Pancreas (tissue), 10 donors: ENCODE measurements around the gene SIPA1L2. TPM values are rescaled to one million over a fixed set of nuclear protein-coding genes. Genes with fewer than 3 reads are reported as not detected.

Source experiments
- ATAC-seq, 4 donors: fragments of 200-7000 bp; cut with Tn5 transposase; one replicate each; pipeline versions ENCODE4 v1.8.0 to v1.9.1; 2020; ENCODE audit warnings: mild to moderate bottlenecking in 4 of 4, moderate library complexity in 4 of 4
- DNase-seq, 6 donors: peaks; one replicate each; pipeline ENCODE4 v3.0.0-alpha.2; 2020
- FAIRE-seq: peaks from 2 replicates; lab custom pipeline; 2012; peaks lifted over from hg19 to GRCh38; lab: Jason Lieb, UNC
- H3K27ac ChIP-seq, 4 donors: fragments of 200-600 bp; sonication (generic); 1 replicate in 3 of 4; 2 replicates in 1 of 4; pipeline versions ENCODE4 v1.5.0 to v1.8.0; 2020
- H3K27me3 ChIP-seq, 4 donors: fragments of 200-600 bp; one replicate each; pipeline ENCODE4 v1.8.0; 2021
- H3K36me3 ChIP-seq, 3 donors: fragments of 200-600 bp; sonication (generic) in 1 of 3; one replicate each; pipeline versions ENCODE4 v1.5.0 to v1.8.0; 2020 to 2021
- H3K4me1 ChIP-seq, 3 donors: fragments of 200-600 bp; one replicate each; pipeline ENCODE4 v1.8.0; 2021
- H3K4me3 ChIP-seq, 4 donors: fragments of 200-600 bp; sonication (generic) in 2 of 4; one replicate each; pipeline versions ENCODE4 v1.5.0 to v1.8.0; 2020 to 2021
- H3K9me3 ChIP-seq, 4 donors: fragments of 200-600 bp; one replicate each; pipeline ENCODE4 v1.8.0; 2021
- WGBS, 2 donors: extraction: QIAGEN DNeasy Blood & Tissue Kit; methylation state at CpG; one replicate each; pipeline ENCODE4 v1.1.7; 2013; 5-methylcytosine and 5-hydroxymethylcytosine counted together
- intact Hi-C, 3 donors: fragments of 100-400 bp; cut with DNase I; formaldehyde crosslinking; loops; one replicate each; pipeline versions ENCODE4 v1.11.1 to v1.14.2; 2022
- polyA plus RNA-seq, 2 donors: library from polyadenylated mRNA; stranded (reverse); fragments of 200-250 nt; gene quantifications; one replicate each; pipeline ENCODE4 v1.2.3, GENCODE V29; 2013
- total RNA-seq, 6 donors: library from RNA; stranded (reverse); fragmentation: NEBNext Ultra II Directional in 4 of 6; extraction: Animal tissue kit (Norgen Biotek cat#: 25700) in 4 of 6; gene quantifications; one replicate each; pipeline versions ENCODE4 v1.2.1 to v1.2.4, GENCODE V29; 2021 to 2023
- TF ChIP-seq, protein P1 (sequence below), 4 donors: fragments of 200-600 bp; sonication (generic) in 3 of 4; IDR thresholded peaks; one replicate each; pipeline versions ENCODE4 v1.5.0 to v1.8.0; 2021; ENCODE audit warnings: antibody characterized with exemption in 4 of 4
- donor health status: healthy with polysubstance abuse.
- donor health status: DM: no; HTN: no; CAD: no; lungs with moderate emphysema.
- donor health status: DM: no; HTN: no; CAD: no.
- donor health status: control.
- donor health status: control.
- donor health status: Bipolar disorder and iron deficiency.
- donor health status: DM: yes; HTN: yes; CAD: no.
- donor health status: DM: no; HTN: no; CAD: no.
- donor health status: DM: no; HTN: no; CAD: no.
- donor health status: DM: yes; HTN: yes; CAD: no.

The SIPA1L2 gene
- total and polyA plus RNA-seq, 8 donors = 2.1 to 10.9 (median 4.7) TPM

DNA sequence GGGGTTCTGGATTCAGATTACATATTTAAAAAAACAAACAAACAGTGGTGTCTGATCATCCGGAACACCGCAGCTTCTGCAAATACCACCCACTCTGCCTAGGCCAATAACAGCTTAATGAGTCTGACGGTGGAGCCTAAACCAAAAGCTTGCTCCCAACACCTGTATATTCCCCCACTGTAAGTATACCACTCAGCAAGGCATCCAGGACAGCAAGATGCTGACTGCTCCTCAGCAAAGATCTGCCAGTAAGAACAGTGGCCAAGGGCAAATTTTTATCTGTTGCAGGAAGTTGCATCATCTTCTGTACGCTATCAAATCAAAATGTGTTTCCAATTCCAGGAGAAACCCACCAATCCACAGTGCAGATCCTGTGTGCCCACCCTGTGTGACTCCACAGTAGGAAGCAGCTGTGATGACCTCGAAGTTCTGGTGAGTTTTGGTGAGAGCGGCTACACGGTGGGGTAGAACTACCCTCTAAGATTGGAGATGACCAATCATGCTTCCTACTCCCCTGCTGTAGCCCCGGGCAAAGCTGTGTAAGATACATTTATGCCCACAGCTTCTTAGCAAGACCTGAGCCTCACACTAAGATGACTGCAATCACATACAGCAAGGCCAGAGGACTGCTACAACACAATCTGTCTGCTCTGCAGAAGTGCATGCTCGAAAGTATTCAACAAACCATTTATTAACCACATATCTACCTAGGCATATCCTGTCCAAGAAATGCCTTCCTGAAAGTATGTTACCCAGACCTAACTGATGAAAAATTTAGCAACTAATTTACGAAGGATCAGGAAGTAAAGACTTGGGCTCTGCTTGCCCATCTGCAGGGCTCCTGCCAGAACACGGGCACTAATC is 30.5 kb downstream of the SIPA1L2 start:
- Histone ChIP-seq H3K27ac (peak overlapping the region in 1 of 4 donors; percentile 5), H3K4me3 (no peak overlapping the region), H3K4me1 (peaks cover 0 to 4% (median 0%) of the 10 kb centered on the region in 3 donors), H3K36me3 (no peaks in the 10 kb centered on the region), H3K9me3 (no peaks in the 10 kb centered on the region), H3K27me3 (no peaks in the 10 kb centered on the region)
- 57 to 68% methylated on average over 11 of the region's 11 CpGs for WGBS, 2 donors
- DNase-seq = no peak
- no peak for FAIRE-seq
- intact Hi-C loops = no loop called here
- TF ChIP-seq, protein P1, sequence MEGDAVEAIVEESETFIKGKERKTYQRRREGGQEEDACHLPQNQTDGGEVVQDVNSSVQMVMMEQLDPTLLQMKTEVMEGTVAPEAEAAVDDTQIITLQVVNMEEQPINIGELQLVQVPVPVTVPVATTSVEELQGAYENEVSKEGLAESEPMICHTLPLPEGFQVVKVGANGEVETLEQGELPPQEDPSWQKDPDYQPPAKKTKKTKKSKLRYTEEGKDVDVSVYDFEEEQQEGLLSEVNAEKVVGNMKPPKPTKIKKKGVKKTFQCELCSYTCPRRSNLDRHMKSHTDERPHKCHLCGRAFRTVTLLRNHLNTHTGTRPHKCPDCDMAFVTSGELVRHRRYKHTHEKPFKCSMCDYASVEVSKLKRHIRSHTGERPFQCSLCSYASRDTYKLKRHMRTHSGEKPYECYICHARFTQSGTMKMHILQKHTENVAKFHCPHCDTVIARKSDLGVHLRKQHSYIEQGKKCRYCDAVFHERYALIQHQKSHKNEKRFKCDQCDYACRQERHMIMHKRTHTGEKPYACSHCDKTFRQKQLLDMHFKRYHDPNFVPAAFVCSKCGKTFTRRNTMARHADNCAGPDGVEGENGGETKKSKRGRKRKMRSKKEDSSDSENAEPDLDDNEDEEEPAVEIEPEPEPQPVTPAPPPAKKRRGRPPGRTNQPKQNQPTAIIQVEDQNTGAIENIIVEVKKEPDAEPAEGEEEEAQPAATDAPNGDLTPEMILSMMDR (IDR thresholded peaks at IDR 0.05) = no peak
- peak in 3 of 4 donors; percentile 43 to 63 (median 47) for ATAC-seq

DNA sequence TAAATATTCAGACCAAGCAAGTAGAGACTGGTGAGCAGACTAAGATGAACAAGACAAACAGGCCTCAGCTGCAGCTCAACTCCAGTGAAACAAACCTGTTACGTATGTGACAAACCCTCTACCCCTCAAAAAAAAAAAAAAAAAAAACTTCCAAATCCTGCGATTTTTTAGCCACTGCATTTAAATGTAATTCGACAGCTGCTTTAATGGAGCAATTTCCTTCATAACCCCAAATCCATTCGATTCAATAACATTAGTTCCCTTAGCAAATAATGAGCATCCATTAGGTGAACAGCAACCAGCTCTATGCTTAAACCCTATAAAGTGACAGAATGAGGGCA is 31.1 kb downstream of the SIPA1L2 start:
- 84 to 91% methylated on average over 4 of the region's 4 CpGs for WGBS, 2 donors
- DNase-seq (no peak), ATAC-seq (no peak), FAIRE-seq (no peak)
- no peak overlapping the region for H3K4me3 ChIP-seq
- no peaks in the 10 kb centered on the region for H3K36me3 ChIP-seq
- no peaks in the 10 kb centered on the region for H3K9me3 ChIP-seq
- TF ChIP-seq, protein P1 (IDR thresholded peaks at IDR 0.05) = no peak
- H3K4me1 ChIP-seq = peaks cover 0 to 4% (median 0%) of the 10 kb centered on the region in 3 donors
- H3K27ac ChIP-seq = no peak overlapping the region
- H3K27me3 ChIP-seq = no peaks in the 10 kb centered on the region
- intact Hi-C loops = no loop called here

DNA sequence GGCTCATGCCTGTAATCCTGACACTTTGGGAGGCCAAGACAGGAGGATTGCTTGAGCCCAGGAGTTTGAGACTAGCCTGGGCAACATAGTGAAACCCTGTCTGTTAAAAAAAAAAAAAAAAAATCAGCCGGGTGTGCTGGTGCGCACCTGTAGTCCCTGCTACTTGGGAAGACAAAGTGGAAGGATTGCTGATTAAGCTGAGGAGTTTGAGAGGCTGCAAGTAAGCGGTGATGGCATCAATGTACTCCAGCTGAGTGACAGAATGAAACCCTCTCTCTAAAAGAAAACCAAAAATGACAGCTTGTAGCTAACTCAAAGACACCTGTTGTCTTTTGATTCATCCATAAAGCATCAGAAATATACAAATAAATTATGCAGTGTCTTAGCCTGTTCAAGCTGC is 31.8 kb downstream of the SIPA1L2 start:
- intact Hi-C loops = no loop called here
- WGBS, 2 donors = 98% methylated on average over 3 of the region's 3 CpGs
- TF ChIP-seq, protein P1 (IDR thresholded peaks at IDR 0.05) = no peak
- no peaks in the 10 kb centered on the region for H3K9me3 ChIP-seq
- DNase-seq = no peak
- no peak for FAIRE-seq
- no peak overlapping the region for H3K27ac ChIP-seq
- no peaks in the 10 kb centered on the region for H3K36me3 ChIP-seq
- peaks cover 0 to 4% (median 0%) of the 10 kb centered on the region in 3 donors for H3K4me1 ChIP-seq
- H3K27me3 ChIP-seq = no peaks in the 10 kb centered on the region
- H3K4me3 ChIP-seq = no peak overlapping the region
- no peak for ATAC-seq

DNA sequence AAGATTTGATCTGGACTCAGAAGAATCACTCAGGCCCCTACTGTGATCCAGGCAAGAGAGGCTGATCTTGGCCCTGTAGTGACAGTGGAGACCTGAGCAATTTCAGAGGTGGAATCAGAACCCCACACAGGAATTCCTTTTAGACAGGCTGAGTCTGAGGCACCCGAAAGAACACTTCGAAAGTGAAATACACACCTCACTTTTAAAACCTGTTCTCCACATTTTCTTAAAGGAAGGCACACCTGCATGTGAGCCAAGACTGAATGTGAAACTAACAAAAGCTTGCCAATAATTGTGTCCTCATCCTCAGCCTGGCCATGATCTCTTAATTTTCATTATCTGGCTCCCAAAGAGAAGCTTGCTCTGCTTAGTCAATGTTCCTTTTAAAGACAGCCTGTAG is 32.2 kb downstream of the SIPA1L2 start:
- WGBS, 2 donors = 90 to 98% methylated on average over 2 of the region's 2 CpGs
- H3K4me1 ChIP-seq = peaks cover 0 to 4% (median 0%) of the 10 kb centered on the region in 3 donors
- intact Hi-C loops = no loop called here
- H3K27me3 ChIP-seq = no peaks in the 10 kb centered on the region
- no peak overlapping the region for H3K4me3 ChIP-seq
- no peaks in the 10 kb centered on the region for H3K9me3 ChIP-seq
- no peak for DNase-seq
- ATAC-seq = peak in 1 of 4 donors; percentile 26
- no peak for FAIRE-seq
- TF ChIP-seq, protein P1 (IDR thresholded peaks at IDR 0.05) = no peak
- H3K36me3 ChIP-seq = no peaks in the 10 kb centered on the region
- H3K27ac ChIP-seq = no peak overlapping the region
